Upper lobe of left lung (tissue), 6 donors: ENCODE measurements around the gene PSENEN. TPM values are rescaled to one million over a fixed set of nuclear protein-coding genes. Genes with fewer than 3 reads are reported as not detected.
"Not testable (repeated sequence)": the region's sequence is repeated elsewhere in the genome, so short reads cannot be mapped to it uniquely, and the experiment has no call there.

Source experiments
- ATAC-seq, 2 donors: fragments of 200-7000 bp; cut with Tn5 transposase; one replicate each; pipeline ENCODE4 v1.9.1; 2022; ENCODE audit warnings: mild to moderate bottlenecking in 2 of 2, moderate library complexity in 2 of 2; ENCODE audit not compliant: low FRiP score in 2 of 2
- DNase-seq, 2 donors: peaks; one replicate each; pipeline ENCODE4 v3.0.0-alpha.2; 2019 to 2020
- H3K27ac ChIP-seq, 4 donors: fragments of 200-600 bp; sonication (generic); one replicate each; pipeline ENCODE4 v1.5.1; 2016 to 2019
- H3K27me3 ChIP-seq, 4 donors: fragments of 200-600 bp; sonication (generic); one replicate each; pipeline ENCODE4 v1.5.1; 2017 to 2019
- H3K36me3 ChIP-seq, 4 donors: fragments of 200-600 bp; sonication (generic); one replicate each; pipeline ENCODE4 v1.5.1; 2016 to 2019
- H3K4me1 ChIP-seq, 4 donors: fragments of 200-600 bp; sonication (generic); one replicate each; pipeline ENCODE4 v1.5.1; 2018 to 2019
- H3K4me3 ChIP-seq, 4 donors: fragments of 200-600 bp; sonication (generic); one replicate each; pipeline ENCODE4 v1.5.1; 2017 to 2019; ENCODE audit warnings: mild to moderate bottlenecking in 2 of 4, moderate library complexity in 1 of 4
- H3K9me3 ChIP-seq, 4 donors: fragments of 200-600 bp; sonication (generic); one replicate each; pipeline ENCODE4 v1.5.1; 2018 to 2019
- CTCF ChIP-seq, 6 experiments: fragments of 450-650 bp in 4 of 6; fragments of 200-600 bp in 2 of 6; sonication (generic) in 2 of 6; IDR thresholded peaks; one replicate each; pipeline ENCODE4 v1.5.1; 2016 to 2019; ENCODE audit warnings: antibody characterized with exemption in 6 of 6
- EP300 ChIP-seq, 4 donors: sonication (generic); formaldehyde crosslinking; IDR thresholded peaks; one replicate each; pipeline ENCODE4 v1.5.1; 2017; ENCODE audit warnings: antibody characterized with exemption in 4 of 4, control low read depth in 2 of 4
- POLR2A ChIP-seq, 4 donors: fragments of 450-650 bp; IDR thresholded peaks; one replicate each; pipeline ENCODE4 v1.5.1; 2016 to 2017; ENCODE audit warnings: antibody characterized with exemption in 4 of 4, mild to moderate bottlenecking in 2 of 4
- POLR2AphosphoS5 ChIP-seq, 2 donors: sonication (generic); formaldehyde crosslinking; IDR thresholded peaks; one replicate each; pipeline ENCODE4 v1.5.1; 2017; ENCODE audit warnings: antibody characterized with exemption in 2 of 2
- WGBS, 2 donors: methylation state at CpG; one replicate each; pipeline ENCODE4 v1.1.5; 2017 to 2018; 5-methylcytosine and 5-hydroxymethylcytosine counted together
- total RNA-seq, 6 donors: library from RNA; depleted of rRNA in 4 of 6; stranded (reverse); fragments of >200 nt in 4 of 6; gene quantifications; one replicate each; pipeline versions ENCODE4 v1.1.0 to v1.2.1, GENCODE V29; 2016 to 2021
- donor health status: DM: no; HTN: no; CAD: no; lungs with moderate emphysema.
- donor health status: DM: no; HTN: yes; CAD: no; lungs with severe emphysema.

PSENEN gene
- total RNA-seq, 6 donors from 2014 or later, result 43.4 to 60.9 (median 54.5) TPM

GRCh38 chr19:35793381-35794165 is 48.1 kb downstream of the PSENEN start:
- H3K27ac ChIP-seq, result no peak overlapping the region
- H3K9me3 ChIP-seq, result no peaks in the 10 kb centered on the region
- DNase-seq (no peak), ATAC-seq (peak in 1 of 2 donors; percentile 37)
- H3K36me3 ChIP-seq, result no peaks in the 10 kb centered on the region
- H3K4me3 ChIP-seq, result no peak overlapping the region
- H3K27me3 ChIP-seq, result peaks cover 0 to 11% (median 2%) of the 10 kb centered on the region in 4 donors
- H3K4me1 ChIP-seq, result peaks cover 0 to 11% (median 0%) of the 10 kb centered on the region in 4 donors
- TF ChIP-seq POLR2A (IDR thresholded peaks at IDR 0.05), result no peak
- TF ChIP-seq CTCF (IDR thresholded peaks at IDR 0.05), result no peak
- TF ChIP-seq POLR2AphosphoS5 (IDR thresholded peaks at IDR 0.05), result no peak
- TF ChIP-seq EP300 (IDR thresholded peaks at IDR 0.05), result no peak
- 73 to 78% methylated on average over 7 of the region's 7 CpGs for WGBS, 2 donors

- not testable (repeated sequence) for ATAC-seq, DNase-seq, H3K4me3 ChIP-seq, H3K36me3 ChIP-seq, H3K9me3 ChIP-seq, H3K27ac ChIP-seq
- 75 to 100% methylated on average over 1 of the region's 1 CpG for WGBS, 2 donors
- Histone ChIP-seq H3K4me1 (peaks cover 0 to 11% (median 0%) of the 10 kb centered on the region in 4 donors), H3K27me3 (peaks cover 0 to 11% (median 2%) of the 10 kb centered on the region in 4 donors)
Measured at GRCh38 chr19:35795564-35795963, 50.1 kb downstream of the PSENEN start.

Other genes with a start within 250 kb of the PSENEN start
- gene DMKN, start 232.0 kb upstream of the PSENEN start, total RNA-seq, result 100 to 1,000 TPM in 3 of 6 donors, 10 to 100 TPM in 3; 64.9 to 127 (median 101) TPM
- not detected for gene SBSN, start 217.3 kb upstream of the PSENEN start, total RNA-seq
- gene GAPDHS, start 212.2 kb upstream of the PSENEN start, total RNA-seq, result not detected
- 10 to 100 TPM; 25.1 to 94.2 (median 71.2) TPM for gene TMEM147, start 200.0 kb upstream of the PSENEN start, total RNA-seq
- gene ATP4A, start 182.0 kb upstream of the PSENEN start, total RNA-seq, result not detected
- not detected for gene PMIS2, start 159.5 kb upstream of the PSENEN start, total RNA-seq
- 10 to 100 TPM in 4 of 6 donors, 1 to 10 TPM in 2; 5.6 to 32.5 (median 11.3) TPM for gene HAUS5, start 132.9 kb upstream of the PSENEN start, total RNA-seq
- gene RBM42, start 116.6 kb upstream of the PSENEN start, total RNA-seq, result 10 to 100 TPM; 37.7 to 80.3 (median 71.3) TPM
- gene ETV2, start 103.9 kb upstream of the PSENEN start, total RNA-seq, result 1 to 10 TPM in 3 of 6 donors, under 1 TPM in 1, not detected in 2; 0.83 to 8.0 (median 1.8) TPM
- gene COX6B1, start 97.3 kb upstream of the PSENEN start, total RNA-seq, result 100 to 1,000 TPM in 5 of 6 donors, 10 to 100 TPM in 1; 90.1 to 290 (median 235) TPM
- not detected for gene UPK1A, start 79.1 kb upstream of the PSENEN start, total RNA-seq
- under 1 TPM in 3 of 6 donors, not detected in 3; 0.20 to 0.55 (median 0.30) TPM for gene ZBTB32, start 41.1 kb upstream of the PSENEN start, total RNA-seq
- 10 to 100 TPM; 23.3 to 70.2 (median 37.3) TPM for gene KMT2B, start 27.6 kb upstream of the PSENEN start, total RNA-seq
- gene IGFLR1, start 3.2 kb upstream of the PSENEN start, total RNA-seq, result 10 to 100 TPM in 5 of 6 donors, 1 to 10 TPM in 1; 6.4 to 28.4 (median 18.8) TPM
- 100 to 1,000 TPM in 1 of 6 donors, 10 to 100 TPM in 4, 1 to 10 TPM in 1; 8.5 to 157 (median 22.0) TPM for gene U2AF1L4, start 233 bp upstream of the PSENEN start, total RNA-seq
- gene LIN37, start 2.9 kb downstream of the PSENEN start, total RNA-seq, result 10 to 100 TPM in 3 of 6 donors, 1 to 10 TPM in 3; 4.0 to 16.9 (median 10.9) TPM
- 10 to 100 TPM in 4 of 6 donors, 1 to 10 TPM in 2; 4.2 to 46.2 (median 18.4) TPM for gene HSPB6, start 11.4 kb downstream of the PSENEN start, total RNA-seq
- 10 to 100 TPM; 13.8 to 32.5 (median 19.5) TPM for gene PROSER3, start 12.5 kb downstream of the PSENEN start, total RNA-seq
- 100 to 1,000 TPM in 1 of 6 donors, 10 to 100 TPM in 3, 1 to 10 TPM in 2; 5.9 to 109 (median 14.5) TPM for gene ARHGAP33, start 29.9 kb downstream of the PSENEN start, total RNA-seq
- gene PRODH2, start 67.2 kb downstream of the PSENEN start, total RNA-seq, result not detected
- not detected for gene NPHS1, start 106.9 kb downstream of the PSENEN start, total RNA-seq
- gene KIRREL2, start 111.3 kb downstream of the PSENEN start, total RNA-seq, result under 1 TPM in 1 of 6 donors, not detected in 5; 0.07 TPM
- gene APLP1, start 122.9 kb downstream of the PSENEN start, total RNA-seq, result 10 to 100 TPM in 1 of 6 donors, 1 to 10 TPM in 4, not detected in 1; 1.5 to 22.8 (median 5.2) TPM
- 10 to 100 TPM in 5 of 6 donors, 1 to 10 TPM in 1; 8.8 to 65.0 (median 23.6) TPM for gene NFKBID, start 154.9 kb downstream of the PSENEN start, total RNA-seq
- 10 to 100 TPM in 5 of 6 donors, not detected in 1; 10.2 to 40.8 (median 19.9) TPM for gene HCST, start 156.9 kb downstream of the PSENEN start, total RNA-seq
- gene TYROBP, start 162.6 kb downstream of the PSENEN start, total RNA-seq, result 100 to 1,000 TPM; 131 to 532 (median 345) TPM
- 10 to 100 TPM in 4 of 6 donors, 1 to 10 TPM in 2; 6.3 to 17.2 (median 11.8) TPM for gene LRFN3, start 190.7 kb downstream of the PSENEN start, total RNA-seq
- gene SDHAF1, start 249.5 kb downstream of the PSENEN start, total RNA-seq, result 10 to 100 TPM; 13.6 to 41.2 (median 28.9) TPM